H9 (cell line): ENCODE data around the gene COPB2. TPM values are rescaled to one million over a fixed set of nuclear protein-coding genes. Genes with fewer than 3 reads are reported as not detected.

ENCODE experiments used
- DNase-seq: peaks from one replicate; pipeline ENCODE4 v3.0.0-alpha.2; 2017
- H2AFZ ChIP-seq: one replicate; pipeline ENCODE4 v1.6.1; 2013; ENCODE audit warnings: mild to moderate bottlenecking, low read length, control low read depth, moderate library complexity
- H2AK5ac ChIP-seq: 2 replicates; pipeline ENCODE4 v1.6.1; 2013; ENCODE audit warnings: low read length, control low read depth, mixed read lengths; ENCODE audit not compliant: insufficient read length
- H2BK120ac ChIP-seq: one replicate; pipeline ENCODE4 v1.6.1; 2013; ENCODE audit warnings: low read depth, mild to moderate bottlenecking, low read length, control low read depth, inconsistent platforms; ENCODE audit not compliant: poor library complexity, severe bottlenecking
- H2BK12ac ChIP-seq: 2 replicates; pipeline ENCODE4 v1.6.1; 2013; ENCODE audit warnings: low read length, control low read depth, mixed read lengths, low read depth; ENCODE audit not compliant: insufficient read length
- H2BK15ac ChIP-seq: 2 replicates; pipeline ENCODE4 v1.6.1; 2013; ENCODE audit warnings: low read depth, low read length, control low read depth
- H2BK20ac ChIP-seq: one replicate; pipeline ENCODE4 v1.6.1; 2013; ENCODE audit warnings: low read depth, mild to moderate bottlenecking, low read length, control low read depth, inconsistent platforms; ENCODE audit not compliant: poor library complexity, severe bottlenecking
- H2BK5ac ChIP-seq: 2 replicates; pipeline ENCODE4 v1.6.1; 2013; ENCODE audit warnings: low read length, control low read depth, mixed read lengths; ENCODE audit not compliant: insufficient read length
- H3K14ac ChIP-seq: 2 replicates; pipeline ENCODE4 v1.6.1; 2013; ENCODE audit warnings: low read length, control low read depth; ENCODE audit not compliant: insufficient read depth
- H3K18ac ChIP-seq: 2 replicates; pipeline ENCODE4 v1.6.1; 2013; ENCODE audit warnings: low read depth, mild to moderate bottlenecking, mixed read lengths, low read length, control low read depth; ENCODE audit not compliant: insufficient read length
- H3K23ac ChIP-seq: 2 replicates; pipeline ENCODE4 v1.6.1; 2013; ENCODE audit warnings: low read length, control low read depth, mixed read lengths, low read depth; ENCODE audit not compliant: insufficient read length
- H3K23me2 ChIP-seq: 2 replicates; pipeline ENCODE4 v1.6.1; 2013; ENCODE audit warnings: low read depth, mild to moderate bottlenecking, mixed read lengths, low read length, control low read depth; ENCODE audit not compliant: insufficient read length, poor library complexity, severe bottlenecking
- H3K27ac ChIP-seq: 2 replicates; pipeline ENCODE4 v1.5.1; 2013; ENCODE audit warnings: low read length, control low read depth, mixed read lengths, low read depth; ENCODE audit not compliant: insufficient read length
- H3K27me3 ChIP-seq: 2 replicates; pipeline ENCODE4 v1.6.1; 2013; ENCODE audit warnings: low read length, control low read depth, inconsistent platforms; ENCODE audit not compliant: insufficient read depth
- H3K4ac ChIP-seq: 2 replicates; pipeline ENCODE4 v1.6.1; 2013; ENCODE audit warnings: low read depth, mild to moderate bottlenecking, control low read depth, inconsistent platforms, low read length, moderate library complexity
- H3K4me1 ChIP-seq: 2 replicates; pipeline ENCODE4 v1.6.1; 2013; ENCODE audit warnings: low read length, control low read depth, inconsistent platforms; ENCODE audit not compliant: insufficient read depth
- H3K4me2 ChIP-seq: 2 replicates; pipeline ENCODE4 v1.6.1; 2013; ENCODE audit warnings: low read length, control low read depth, mixed read lengths; ENCODE audit not compliant: insufficient read length, insufficient read depth
- H3K56ac ChIP-seq: 2 replicates; pipeline ENCODE4 v1.6.1; 2013; ENCODE audit warnings: low read depth, mild to moderate bottlenecking, mixed read lengths, low read length, control low read depth; ENCODE audit not compliant: insufficient read length
- H3K79me1 ChIP-seq: 2 replicates; pipeline ENCODE4 v1.6.1; 2013; ENCODE audit warnings: low read depth, mild to moderate bottlenecking, moderate library complexity, low read length, control low read depth, inconsistent platforms; ENCODE audit not compliant: insufficient read depth, poor library complexity, severe bottlenecking
- H3K79me2 ChIP-seq: 2 replicates; pipeline ENCODE4 v1.6.1; 2013; ENCODE audit warnings: low read length, control low read depth, inconsistent platforms; ENCODE audit not compliant: insufficient read depth
- H3K9ac ChIP-seq: 2 replicates; pipeline ENCODE4 v1.6.1; 2013; ENCODE audit warnings: low read length, control low read depth, mixed read lengths; ENCODE audit not compliant: insufficient read length; ENCODE audit errors: extremely low read depth
- H3K9me3 ChIP-seq: one replicate; pipeline ENCODE4 v1.6.1; 2013; ENCODE audit warnings: low read depth, low read length, inconsistent platforms; ENCODE audit not compliant: control insufficient read depth
- H3T11ph ChIP-seq: one replicate; pipeline ENCODE4 v1.6.1; 2013; ENCODE audit warnings: mild to moderate bottlenecking, low read length, control low read depth, inconsistent platforms
- H4K20me1 ChIP-seq: one replicate; pipeline ENCODE4 v1.6.1; 2013; ENCODE audit not compliant: control insufficient read depth, insufficient read length, insufficient read depth
- H4K5ac ChIP-seq: 2 replicates; pipeline ENCODE4 v1.6.1; 2013; ENCODE audit warnings: low read depth, mild to moderate bottlenecking, mixed read lengths, low read length, control low read depth; ENCODE audit not compliant: insufficient read length
- H4K8ac ChIP-seq: replicated peaks from 2 replicates; pipeline ENCODE4 v1.6.1; 2013; ENCODE audit warnings: low read length, control low read depth, mixed read lengths, low read depth; ENCODE audit not compliant: insufficient read length
- H4K91ac ChIP-seq: 2 replicates; pipeline ENCODE4 v1.6.1; 2013; ENCODE audit warnings: low read depth, mild to moderate bottlenecking, moderate library complexity, mixed read lengths, low read length, control low read depth; ENCODE audit not compliant: insufficient read length
- H3K27ac Mint-ChIP-seq, 3 experiments: 2 replicates in 2 of 3; 3 replicates in 1 of 3; pipeline ENCODE4 v1.8.0; 2020 to 2021; ENCODE audit warnings: mixed read lengths in 3 of 3, mild to moderate bottlenecking in 1 of 3, moderate library complexity in 1 of 3
- H3K27me3 Mint-ChIP-seq: 2 replicates; pipeline ENCODE4 v1.8.0; 2021; ENCODE audit warnings: low read depth, mild to moderate bottlenecking, moderate library complexity, mixed read lengths
- H3K36me3 Mint-ChIP-seq, 3 experiments: 2 replicates in 2 of 3; 3 replicates in 1 of 3; pipeline ENCODE4 v1.8.0; 2020 to 2021; ENCODE audit warnings: low read depth in 3 of 3, mixed read lengths in 3 of 3; ENCODE audit not compliant: insufficient read depth in 1 of 3
- H3K4me1 Mint-ChIP-seq, 2 experiments: 2 replicates each; pipeline ENCODE4 v1.8.0; 2020; ENCODE audit warnings: mixed read lengths in 2 of 2
- H3K4me3 Mint-ChIP-seq, 2 experiments: 2 replicates in 1 of 2; 3 replicates in 1 of 2; pipeline ENCODE4 v1.8.0; 2020 to 2021; ENCODE audit warnings: mild to moderate bottlenecking in 2 of 2, mixed read lengths in 2 of 2, moderate library complexity in 1 of 2
- H3K9me3 Mint-ChIP-seq, 2 experiments: 2 replicates in 1 of 2; 3 replicates in 1 of 2; pipeline ENCODE4 v1.8.0; 2020; ENCODE audit warnings: mild to moderate bottlenecking in 2 of 2, mixed read lengths in 2 of 2, moderate library complexity in 1 of 2
- WGBS: extraction: QIAGEN DNeasy Blood & Tissue Kit; methylation state at CpG from one replicate; pipeline ENCODE4 v1.1.7; 2013; ENCODE audit warnings: missing lambda C conversion rate, low lambda C conversion rate, mixed read lengths; ENCODE audit not compliant: insufficient read length; ENCODE audit errors: extremely low coverage; 5-methylcytosine and 5-hydroxymethylcytosine counted together
- total RNA-seq: library from RNA; stranded (reverse); gene quantifications from 2 replicates; pipeline ENCODE4 v1.2.1, GENCODE V29; 2021
- TF ChIP-seq, protein P1 (sequence below): fragments of 200-600 bp; sonication (generic); conservative IDR thresholded peaks from 3 replicates; pipeline ENCODE4 v1.8.0; 2021; ENCODE audit warnings: antibody characterized with exemption, mild to moderate bottlenecking

The COPB2 gene
- total RNA-seq, 1 experiment from 2014 or later: 121 TPM

DNA sequence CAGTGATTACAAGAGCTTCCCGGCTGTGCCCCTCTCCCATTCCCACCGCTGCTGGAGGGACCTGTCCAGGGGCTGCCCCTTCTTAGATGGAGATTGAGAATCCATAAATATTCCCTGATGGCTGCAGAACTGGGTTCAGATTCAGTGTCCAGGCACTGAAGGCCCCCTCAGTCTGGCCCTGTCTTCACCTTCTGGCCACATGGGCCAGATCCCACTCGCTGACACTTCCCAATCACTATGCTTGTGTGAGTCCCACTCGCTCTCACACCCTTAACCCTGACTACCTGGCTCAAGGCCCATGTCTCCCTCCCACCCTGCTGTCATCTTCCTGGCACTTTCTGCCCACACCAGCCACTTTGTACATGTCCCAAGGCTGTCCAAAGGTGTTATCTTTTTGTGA lies 61.1 kb downstream of the COPB2 start:
- H4K5ac ChIP-seq: no peak overlapping the region
- H3K14ac ChIP-seq: no peak overlapping the region
- H2BK20ac ChIP-seq: no peak overlapping the region
- no peak overlapping the region for H3K27ac Mint-ChIP-seq
- H3K4me3 Mint-ChIP-seq: no peak overlapping the region
- no peak overlapping the region for H2BK5ac ChIP-seq
- no peaks in the 10 kb centered on the region; a peak in 1 of 5 replicates for H3K9me3 Mint-ChIP-seq
- no peak overlapping the region for H3T11ph ChIP-seq
- no peak overlapping the region for H3K9ac ChIP-seq
- TF ChIP-seq, protein P1, sequence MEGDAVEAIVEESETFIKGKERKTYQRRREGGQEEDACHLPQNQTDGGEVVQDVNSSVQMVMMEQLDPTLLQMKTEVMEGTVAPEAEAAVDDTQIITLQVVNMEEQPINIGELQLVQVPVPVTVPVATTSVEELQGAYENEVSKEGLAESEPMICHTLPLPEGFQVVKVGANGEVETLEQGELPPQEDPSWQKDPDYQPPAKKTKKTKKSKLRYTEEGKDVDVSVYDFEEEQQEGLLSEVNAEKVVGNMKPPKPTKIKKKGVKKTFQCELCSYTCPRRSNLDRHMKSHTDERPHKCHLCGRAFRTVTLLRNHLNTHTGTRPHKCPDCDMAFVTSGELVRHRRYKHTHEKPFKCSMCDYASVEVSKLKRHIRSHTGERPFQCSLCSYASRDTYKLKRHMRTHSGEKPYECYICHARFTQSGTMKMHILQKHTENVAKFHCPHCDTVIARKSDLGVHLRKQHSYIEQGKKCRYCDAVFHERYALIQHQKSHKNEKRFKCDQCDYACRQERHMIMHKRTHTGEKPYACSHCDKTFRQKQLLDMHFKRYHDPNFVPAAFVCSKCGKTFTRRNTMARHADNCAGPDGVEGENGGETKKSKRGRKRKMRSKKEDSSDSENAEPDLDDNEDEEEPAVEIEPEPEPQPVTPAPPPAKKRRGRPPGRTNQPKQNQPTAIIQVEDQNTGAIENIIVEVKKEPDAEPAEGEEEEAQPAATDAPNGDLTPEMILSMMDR: no peak
- no peak overlapping the region for H2AK5ac ChIP-seq
- H3K9me3 ChIP-seq: no peaks in the 10 kb centered on the region
- no peaks in the 10 kb centered on the region for H3K79me1 ChIP-seq
- H3K4me1 ChIP-seq: no peaks in the 10 kb centered on the region
- no peaks in the 10 kb centered on the region for H3K23me2 ChIP-seq
- no peak overlapping the region for H2BK120ac ChIP-seq
- peaks cover 3 to 4% of the 10 kb centered on the region in 2 experiments; a peak in 3 of 4 replicates for H3K4me1 Mint-ChIP-seq
- H3K56ac ChIP-seq: no peak overlapping the region
- no peak overlapping the region for H3K27ac ChIP-seq
- no peak overlapping the region for H3K4me2 ChIP-seq
- H2BK15ac ChIP-seq: no peak overlapping the region
- no peak overlapping the region for H4K91ac ChIP-seq
- no peak overlapping the region for H2BK12ac ChIP-seq
- no peak overlapping the region for H3K4ac ChIP-seq
- H3K36me3 Mint-ChIP-seq: no peaks in the 10 kb centered on the region
- H3K18ac ChIP-seq: no peak overlapping the region
- no peak overlapping the region for H3K23ac ChIP-seq
- peaks cover 67% of the 10 kb centered on the region for H3K27me3 Mint-ChIP-seq
- no peaks in the 10 kb centered on the region for H3K79me2 ChIP-seq
- H4K8ac ChIP-seq: no peak overlapping the region
- no peak for DNase-seq
- no peak overlapping the region for H2AFZ ChIP-seq
- no peaks in the 10 kb centered on the region; the same call in 1 of the 2 replicates for H3K27me3 ChIP-seq
- H4K20me1 ChIP-seq: no peaks in the 10 kb centered on the region
- no CpG with 5 or more reads among the region's 4 CpGs for WGBS
